ENCODE data around the gene TRMT11. TPM values are rescaled to one million over a fixed set of nuclear protein-coding genes. Genes with fewer than 3 reads are reported as not detected.
"Not testable (repeated sequence)": the region's sequence is repeated elsewhere in the genome, so short reads cannot be mapped to it uniquely, and the experiment has no call there.

The TRMT11 gene
- polyA plus RNA-seq, 1 donor = 16.4 TPM

DNA sequence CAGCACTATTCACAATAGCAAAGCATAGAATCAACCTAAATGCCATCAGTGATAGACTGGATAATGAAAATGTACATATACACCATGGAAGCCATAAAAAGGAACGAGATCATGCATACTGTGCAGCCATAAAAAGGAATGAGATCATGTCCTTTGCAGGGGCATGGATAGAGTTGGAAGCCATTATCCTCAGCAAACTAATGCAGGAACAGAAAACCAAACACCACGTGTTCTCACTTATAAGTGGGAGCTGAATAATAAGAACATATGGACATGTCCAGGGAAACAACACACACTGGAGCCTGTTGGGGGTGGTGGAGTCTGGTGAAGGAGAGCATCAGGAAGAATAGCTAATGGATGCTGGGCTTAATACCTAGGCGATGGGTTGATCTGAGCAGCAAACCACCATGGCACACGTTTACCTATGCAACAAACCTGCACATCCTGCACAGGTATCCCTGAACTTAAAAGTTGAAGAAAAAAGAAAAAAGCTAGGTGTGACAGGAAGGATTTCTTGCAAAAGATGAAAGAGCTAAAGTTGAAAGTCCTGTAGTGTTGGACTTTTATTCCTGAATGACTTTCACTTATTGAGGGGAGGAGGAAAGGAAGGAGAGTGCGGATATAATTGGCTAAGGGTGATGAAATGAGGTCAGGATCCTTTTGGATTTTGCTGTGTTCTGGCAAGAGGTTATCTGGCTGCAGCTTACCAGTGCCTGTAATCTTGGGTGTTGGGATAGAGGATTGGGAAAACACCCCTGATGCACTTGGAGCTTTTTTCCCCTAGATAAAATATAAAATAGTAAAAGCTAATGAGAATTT is 8.5 kb downstream of the TRMT11 start:
- no peak for DNase-seq (ENCODE audit: low read depth)

DNA sequence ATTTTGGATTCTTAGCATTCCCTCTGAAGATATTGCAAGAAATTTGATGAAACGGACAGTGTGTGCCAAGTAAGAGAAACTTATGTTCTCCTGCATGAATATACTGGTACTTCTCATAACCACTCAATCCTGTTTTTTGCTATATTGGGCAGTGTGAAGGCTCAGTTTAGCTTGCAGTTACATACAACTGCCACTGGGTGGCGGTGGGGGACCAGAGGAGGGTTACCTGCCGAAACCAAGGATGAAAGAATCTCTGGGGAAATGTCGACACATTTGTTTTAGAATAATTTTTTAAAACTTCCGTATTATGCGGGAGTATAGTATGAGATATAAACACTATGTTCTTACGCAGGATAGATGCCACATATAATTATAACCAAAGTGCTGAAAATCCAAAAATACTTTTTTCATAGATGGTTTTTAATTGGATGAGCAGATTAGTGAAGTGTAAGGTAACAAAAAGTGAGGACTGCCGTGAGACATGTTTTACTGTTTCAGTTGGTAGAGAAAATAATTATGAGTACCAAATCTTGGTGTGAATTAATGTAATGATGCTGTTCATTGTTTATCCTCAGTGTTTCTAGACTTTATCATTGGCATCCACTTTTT is 9.7 kb downstream of the TRMT11 start:
- peak; percentile 24 for DNase-seq (ENCODE audit: low read depth)

DNA sequence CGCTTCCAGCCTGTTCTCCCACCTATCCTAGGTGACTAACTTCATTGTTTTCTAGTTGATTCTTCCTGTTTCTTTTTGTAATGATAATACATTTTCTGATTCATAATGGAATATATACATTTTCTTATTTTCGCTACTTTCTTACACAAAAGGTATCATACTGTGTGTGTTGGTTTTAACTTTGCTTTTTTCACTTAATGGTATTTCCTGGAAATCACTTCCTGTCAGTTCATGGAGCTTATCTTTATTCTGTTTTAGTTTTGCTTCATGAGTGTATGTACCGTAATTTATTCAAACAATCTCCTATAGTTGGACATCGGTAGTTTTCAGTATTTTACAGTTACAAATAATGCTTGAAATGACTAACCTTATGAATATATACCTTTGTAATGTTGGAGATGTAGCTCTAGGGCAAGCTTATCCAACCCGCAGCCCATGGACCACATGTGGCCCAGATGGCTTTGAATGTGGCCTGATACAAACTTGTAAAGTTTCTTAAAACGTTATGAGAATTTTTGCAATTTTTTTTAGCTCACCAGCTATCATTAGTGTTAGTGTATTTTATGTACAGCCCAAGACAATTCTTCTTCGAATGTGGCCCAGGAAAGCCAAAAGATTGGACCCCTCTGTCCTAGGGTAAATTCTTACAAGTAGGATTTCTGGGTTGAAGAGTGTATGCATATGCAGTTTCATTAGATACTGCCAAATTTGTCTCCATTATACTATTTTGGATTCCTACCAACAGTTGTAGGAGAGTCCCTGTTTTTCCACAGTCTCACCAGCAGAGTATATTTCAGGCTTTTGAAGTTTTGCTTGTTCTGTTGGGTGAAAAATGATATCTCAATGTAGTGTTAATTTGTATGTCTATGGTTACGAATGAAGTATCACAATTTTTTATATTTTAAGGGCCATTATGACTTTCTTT is 16.7 kb downstream of the TRMT11 start:
- DNase-seq (ENCODE audit: low read depth) = no peak

DNA sequence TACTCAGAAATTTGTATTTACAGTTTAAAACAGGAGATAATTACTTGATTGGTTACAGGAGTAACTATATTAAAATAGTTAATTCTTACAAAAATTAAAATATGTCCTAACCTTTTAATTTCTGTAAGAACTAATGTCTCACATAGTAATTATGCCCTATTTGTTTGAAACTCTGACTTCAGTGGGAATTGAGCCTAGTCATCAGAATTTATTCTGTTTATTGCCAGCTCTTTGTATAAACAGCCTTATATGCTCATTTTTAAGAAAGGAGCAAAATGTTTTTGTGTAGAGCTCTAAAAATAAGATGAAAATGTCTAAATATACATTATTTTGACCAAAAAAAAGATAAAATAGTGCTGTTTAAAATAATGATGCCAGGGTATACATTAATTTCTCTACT is 21.5 kb downstream of the TRMT11 start:
- DNase-seq (ENCODE audit: low read depth) = no peak

DNA sequence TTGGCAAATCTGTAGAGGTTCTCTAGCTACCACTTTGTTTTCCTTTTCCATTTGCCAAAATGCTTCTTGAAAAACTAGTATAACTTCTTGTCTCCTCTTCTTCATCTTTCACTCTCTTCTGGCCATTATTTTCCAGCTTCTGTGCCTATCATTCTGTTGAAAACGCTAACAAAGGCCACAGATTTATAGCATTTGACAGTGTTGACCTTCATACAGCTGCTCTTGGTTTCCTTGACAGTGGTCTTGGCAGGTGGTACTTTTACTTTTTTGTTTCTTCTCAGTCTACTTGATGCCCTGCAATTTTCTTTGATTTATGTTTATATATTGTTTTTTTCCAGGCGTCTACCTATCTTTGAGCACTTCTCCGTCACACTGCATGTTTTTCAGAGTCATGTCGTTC is 23.7 kb downstream of the TRMT11 start:
- no peak for DNase-seq (ENCODE audit: low read depth)

DNA sequence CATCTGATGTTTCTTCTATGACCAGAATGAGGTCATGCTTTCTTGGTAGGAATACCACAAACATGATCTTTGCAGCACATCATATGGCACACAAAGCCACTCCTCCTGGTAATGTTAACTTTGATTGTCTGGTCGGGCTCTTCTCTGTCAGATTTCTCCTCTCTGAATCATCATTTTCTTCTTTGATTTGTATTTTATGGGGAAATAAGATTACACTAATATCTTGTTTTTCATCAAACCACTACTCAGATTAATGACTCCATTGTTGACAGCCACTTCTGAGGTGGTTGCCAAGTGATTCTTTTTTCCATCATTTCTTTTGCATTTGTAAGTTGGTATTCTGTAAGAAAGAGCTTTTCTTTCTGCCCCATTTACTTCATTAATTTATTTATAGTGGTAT is 29.5 kb downstream of the TRMT11 start:
- no peak for DNase-seq (ENCODE audit: low read depth)

DNA sequence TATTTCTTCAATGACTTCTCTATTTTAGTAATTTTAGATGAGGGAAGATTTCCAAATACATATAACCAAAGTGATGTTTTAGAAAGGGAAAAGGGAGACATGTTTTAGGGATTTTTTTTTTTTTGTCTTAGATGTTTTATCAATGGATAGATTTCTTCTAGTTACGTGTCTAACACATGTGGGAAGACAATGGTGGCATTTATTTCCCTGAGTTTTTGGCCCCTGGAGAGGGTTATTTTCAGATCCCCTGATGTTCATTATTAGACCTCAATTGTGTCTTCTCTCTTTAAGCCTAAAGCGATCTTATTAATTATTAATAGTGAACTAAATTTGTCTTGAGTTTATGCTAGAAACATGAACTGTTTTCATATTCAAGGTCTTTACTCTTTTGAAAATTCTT is 30.3 kb downstream of the TRMT11 start:
- no peak for DNase-seq (ENCODE audit: low read depth)

DNA sequence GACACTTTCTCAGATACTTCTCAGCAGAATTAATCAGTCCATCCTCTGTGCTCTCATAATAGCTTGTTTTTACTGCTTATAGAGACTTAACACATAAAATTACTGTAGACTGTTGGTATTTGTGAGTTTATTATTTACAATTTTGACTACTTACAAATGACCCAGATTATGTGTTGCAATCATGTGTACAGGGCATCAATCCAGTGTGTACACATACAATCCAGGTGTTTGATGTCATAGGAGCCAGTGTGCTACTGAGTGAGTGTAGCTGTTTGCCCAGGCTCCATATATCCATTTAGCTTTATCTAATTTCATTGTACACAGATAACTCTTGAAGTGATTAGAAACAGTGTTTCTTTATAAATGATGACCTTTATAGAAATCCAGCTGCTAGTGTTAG is 31.3 kb downstream of the TRMT11 start:
- DNase-seq (ENCODE audit: low read depth) = no peak

DNA sequence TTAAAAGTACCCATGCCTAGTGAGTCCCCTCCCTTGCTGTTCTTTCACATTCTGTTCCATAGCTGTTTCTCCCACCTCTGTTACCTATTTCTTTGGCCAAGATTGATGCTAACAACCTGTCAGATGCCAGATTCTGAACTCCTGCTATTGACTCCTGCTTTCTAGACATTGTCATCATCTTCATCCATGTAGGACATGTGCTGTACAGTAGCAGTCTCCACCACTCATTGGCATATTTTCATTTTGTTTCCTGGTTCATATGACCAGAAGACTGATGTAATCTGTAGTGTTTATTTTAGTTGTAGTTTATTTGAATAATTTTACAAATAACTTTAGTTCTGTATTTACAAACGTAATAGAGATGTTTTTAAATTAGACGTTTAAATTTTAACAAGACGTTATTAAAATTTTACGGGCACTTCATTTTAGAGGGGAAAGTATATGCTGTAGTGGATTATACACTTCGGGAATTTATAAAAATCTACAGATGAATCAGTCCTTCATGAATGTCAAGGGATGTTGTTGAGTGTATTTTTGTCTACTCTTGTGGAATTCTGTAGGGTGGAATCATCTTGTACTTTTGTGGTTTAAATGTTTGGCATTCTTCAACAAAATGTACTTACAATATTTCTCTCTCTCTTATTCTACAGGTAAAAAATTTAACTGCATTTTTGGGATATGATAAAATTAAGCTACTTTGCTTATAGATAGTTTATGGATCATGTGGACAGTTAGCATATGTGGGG is 34.1 kb downstream of the TRMT11 start:
- DNase-seq (ENCODE audit: low read depth) = no peak

DNA sequence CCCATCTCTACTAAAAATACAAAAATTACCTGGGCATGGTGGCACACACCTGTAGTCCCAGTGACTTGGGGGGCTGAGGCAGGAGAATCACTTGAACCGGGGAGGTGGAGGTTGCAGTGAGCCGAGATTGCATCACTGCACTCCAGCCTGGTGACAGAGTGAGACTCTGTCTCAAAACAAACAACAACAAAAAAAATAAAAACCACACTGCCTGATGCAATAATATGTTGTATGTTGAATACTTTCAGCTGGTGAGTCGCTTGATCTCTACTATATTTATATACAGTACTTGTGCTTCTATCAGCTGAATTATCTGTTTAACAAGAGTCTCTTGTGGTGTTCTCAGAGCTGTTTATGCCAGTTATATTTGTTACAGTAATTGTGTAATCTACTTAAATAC is 37.1 kb downstream of the TRMT11 start:
- DNase-seq (ENCODE audit: low read depth) = not testable (repeated sequence)

DNA sequence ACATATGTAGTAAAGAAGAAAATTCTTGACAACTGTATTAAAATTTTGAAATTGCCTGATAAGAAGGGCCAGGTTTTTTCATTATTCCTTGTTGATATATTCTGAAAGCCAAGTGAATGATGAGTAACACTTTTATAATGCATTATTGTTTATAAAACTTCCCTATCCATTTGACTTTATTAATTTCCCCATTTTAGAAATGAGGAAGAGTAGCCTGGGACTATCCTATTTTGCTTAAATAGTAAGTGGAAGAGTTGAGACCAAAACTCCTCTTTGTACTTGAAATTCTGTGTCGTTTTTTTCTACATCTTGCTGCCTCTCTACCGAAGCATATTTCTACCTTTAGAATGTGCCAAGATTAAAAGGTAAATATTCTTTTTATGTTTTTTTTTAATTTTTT is 39.7 kb downstream of the TRMT11 start:
- no peak for DNase-seq (ENCODE audit: low read depth)

DNA sequence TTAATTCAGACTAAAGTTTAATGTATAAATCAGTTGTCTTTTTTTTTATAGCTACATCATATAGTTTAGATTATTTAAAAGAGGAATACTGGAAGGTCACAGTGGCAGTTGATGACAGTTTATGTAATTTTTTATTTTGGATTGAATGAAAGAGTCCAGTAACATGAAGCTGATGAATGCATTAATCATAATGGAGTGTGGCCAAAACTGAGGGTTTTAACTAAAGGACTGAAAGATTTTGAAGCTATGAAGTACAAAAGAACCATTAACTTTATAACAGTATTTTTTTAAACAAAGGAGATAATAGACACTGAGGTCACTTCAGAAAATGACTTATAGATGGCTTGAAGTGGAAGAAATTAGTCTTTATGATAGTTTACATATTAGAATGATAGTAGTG is 41.3 kb downstream of the TRMT11 start:
- DNase-seq (ENCODE audit: low read depth) = no peak

DNA sequence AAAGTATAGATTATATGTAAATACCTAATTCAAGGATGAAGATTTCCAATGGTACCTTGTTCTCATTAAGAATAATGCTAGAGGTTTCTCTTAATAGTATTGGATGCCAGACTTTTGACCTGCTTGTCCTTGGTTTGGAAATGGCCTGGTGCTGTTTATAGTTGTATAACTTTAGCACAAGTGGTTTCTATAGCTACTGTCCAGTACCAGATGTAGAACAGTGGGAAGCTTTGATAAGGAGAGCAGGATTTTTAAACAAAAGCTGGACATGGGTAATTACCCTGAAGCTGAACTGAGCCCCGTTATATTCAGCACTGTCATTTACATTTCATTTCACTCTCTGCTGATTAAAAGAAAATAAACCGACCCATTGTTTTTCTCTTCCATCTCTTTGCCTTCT is 43.7 kb downstream of the TRMT11 start:
- DNase-seq (ENCODE audit: low read depth) = no peak

DNA sequence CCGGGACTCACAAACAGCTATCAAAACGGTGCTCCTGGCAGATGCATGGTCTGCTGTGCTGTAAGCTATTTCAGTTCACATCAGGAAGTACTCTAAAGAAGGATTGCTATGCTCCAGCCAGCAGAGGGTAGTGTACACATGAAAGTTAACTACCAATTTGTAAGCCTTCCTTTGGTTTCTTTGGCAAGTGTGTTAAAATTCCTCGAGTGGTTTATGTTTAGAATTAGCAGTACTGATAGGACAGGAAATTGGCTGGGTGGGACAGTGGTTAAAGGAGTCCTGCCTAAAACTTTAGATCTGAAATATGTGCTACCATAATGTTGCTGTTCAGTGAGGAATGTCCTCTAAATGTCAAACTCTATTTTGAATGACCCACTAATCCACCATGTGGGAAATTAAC is 47.4 kb downstream of the TRMT11 start:
- peak; percentile 56 for DNase-seq (ENCODE audit: low read depth)

DNA sequence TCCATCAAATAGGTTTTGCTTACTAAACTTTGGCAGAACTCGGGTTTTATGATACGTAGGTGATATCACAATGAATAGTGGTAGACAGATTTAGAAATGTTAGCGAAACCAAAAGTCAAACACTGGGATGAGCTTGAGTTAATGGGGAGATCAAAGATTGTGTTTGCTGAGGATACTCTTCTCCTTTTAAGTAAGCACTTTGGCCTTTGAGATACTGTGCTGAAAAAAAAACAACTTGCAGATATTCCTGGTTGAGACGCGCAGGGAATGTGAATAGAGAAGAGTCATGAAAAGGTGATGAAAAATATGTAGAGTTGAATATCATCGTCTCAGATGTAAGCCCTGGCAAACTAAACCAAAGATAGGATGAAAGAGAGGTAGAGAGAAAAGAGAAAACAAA is 48.3 kb downstream of the TRMT11 start:
- DNase-seq (ENCODE audit: low read depth) = no peak

DNA sequence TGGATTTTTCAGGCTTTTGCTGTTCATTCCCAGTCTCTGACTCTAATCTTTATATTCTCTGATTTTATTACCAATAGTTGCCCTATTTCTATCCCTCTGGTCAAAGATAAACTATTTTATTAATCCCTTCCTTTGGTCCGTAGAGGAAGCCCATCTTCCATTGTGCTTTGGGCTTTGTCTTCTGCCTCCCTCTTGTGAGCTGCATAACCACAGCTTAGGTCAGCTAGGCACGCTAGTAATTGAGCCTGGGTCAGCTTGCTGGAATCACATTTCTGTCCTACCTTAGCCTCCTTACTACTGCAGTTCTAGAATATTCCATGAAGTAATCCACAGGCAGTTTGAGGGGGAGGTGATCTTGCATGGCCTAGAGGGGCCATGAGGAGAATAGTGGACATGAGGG is 49.4 kb downstream of the TRMT11 start:
- DNase-seq (ENCODE audit: low read depth) = no peak

DNA sequence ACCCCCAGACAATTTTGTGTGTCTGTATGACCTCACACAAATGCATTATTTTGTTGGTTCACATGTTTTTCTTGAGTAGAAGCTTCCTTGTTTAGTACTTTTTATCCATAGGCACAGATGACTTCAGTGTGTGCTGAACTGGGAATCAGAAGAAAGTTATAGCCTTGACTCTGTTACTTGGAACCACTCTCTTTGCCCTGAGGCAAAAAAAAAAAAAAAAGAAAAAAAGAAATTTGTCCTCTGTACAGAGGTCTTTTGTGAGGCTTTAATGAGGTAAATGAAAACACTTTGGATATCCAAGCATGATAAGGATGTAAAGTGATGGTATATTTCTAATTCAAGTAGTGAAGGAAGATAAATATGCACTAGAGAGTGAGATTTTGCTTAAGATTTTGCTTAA is 51.9 kb downstream of the TRMT11 start:
- DNase-seq (ENCODE audit: low read depth) = no peak

DNA sequence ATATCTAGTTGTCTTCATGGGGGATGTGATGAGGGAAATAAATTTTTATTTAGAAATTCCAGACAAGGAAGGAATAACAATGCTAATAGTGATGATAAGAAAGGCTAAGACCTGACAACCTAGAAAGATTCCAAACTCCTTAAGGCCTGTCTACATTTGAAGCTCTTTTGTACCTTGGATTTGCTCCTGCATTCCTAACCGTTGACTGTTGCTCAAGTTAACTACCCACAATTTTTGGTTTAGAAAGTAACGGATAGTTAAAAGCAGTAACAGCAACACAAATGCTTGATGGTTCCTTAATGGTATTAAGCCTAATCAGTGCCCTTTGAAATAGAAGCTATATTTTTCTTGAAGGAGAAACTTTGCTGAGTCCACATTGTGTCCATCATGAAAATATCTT is 52.9 kb downstream of the TRMT11 start:
- no peak for DNase-seq (ENCODE audit: low read depth)

DNA sequence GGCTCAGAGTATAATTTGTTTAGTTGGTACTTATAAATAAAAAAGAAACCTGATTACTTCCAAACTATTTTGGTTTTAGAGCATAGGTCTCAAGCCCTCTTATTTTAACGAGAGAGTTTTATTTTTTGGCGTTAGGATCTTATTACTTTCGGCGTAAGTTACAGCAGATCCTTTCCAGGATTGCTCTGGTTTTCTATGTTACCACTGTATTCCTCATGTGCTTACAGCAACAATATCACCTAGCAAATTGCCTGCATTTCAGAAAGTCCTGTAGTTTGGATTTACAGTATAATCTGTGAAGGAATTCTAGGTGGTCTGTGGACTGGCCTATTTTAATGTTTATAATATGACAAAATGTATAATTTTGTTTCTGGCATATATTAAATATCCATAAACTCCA is 54.1 kb downstream of the TRMT11 start:
- DNase-seq (ENCODE audit: low read depth) = no peak

DNA sequence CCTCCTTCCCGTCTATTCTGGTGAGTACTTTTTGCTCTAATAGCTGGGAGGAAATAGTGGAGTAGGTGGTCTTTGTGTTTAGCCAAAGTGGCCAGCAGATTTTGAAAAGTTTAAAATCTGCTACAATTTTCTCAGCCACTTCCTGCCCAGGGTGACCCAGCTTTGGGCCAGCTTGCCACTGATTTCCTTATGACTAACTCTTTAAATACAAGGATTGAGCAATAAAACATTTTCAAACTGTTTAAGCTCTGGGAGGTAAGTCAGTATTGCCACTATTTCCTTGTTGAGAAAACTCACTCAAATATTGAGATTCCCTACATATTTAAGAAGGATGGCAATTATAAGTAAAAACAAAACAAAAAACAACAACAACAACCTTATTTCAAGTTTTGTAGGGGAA is 54.5 kb downstream of the TRMT11 start:
- no peak for DNase-seq (ENCODE audit: low read depth)

DNA sequence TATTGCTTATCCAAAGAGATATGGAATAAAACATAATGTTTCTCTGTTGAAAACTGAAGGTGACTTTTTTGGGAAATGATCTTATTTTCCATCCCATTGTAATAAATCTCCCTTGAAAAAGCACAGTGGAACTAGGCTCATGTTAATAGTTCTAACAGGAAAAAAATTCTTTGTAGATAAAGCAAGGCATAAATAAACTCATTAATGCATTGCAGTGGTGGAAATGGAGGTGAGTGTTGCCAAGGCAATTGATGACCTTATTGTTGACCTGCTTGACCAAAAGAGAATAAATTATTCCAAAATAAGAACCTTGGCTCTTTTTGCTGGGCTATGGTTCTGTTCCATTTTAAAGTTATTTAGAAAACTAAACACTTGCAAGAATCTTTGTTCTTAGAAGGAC is 55.2 kb downstream of the TRMT11 start:
- no peak for DNase-seq (ENCODE audit: low read depth)

DNA sequence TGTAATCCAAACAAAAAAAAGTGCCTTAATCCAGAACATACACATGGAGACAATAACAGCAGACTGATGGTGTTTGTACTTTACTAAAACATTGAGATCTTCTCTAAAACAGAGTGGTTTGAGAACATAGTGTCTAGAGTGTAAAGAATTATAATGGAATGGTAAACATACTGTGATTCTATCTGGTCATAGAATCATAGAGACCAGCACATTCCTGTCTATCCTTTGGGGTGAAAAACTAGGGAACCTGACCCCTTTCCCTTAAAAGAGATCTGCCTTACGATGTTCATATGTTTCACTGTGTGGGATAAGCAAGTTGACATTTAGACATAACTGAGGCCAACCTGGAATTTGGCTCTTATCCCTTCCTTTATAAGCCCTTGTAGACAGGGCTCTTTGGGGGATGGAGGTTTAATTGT is 55.7 kb downstream of the TRMT11 start:
- no peak for DNase-seq (ENCODE audit: low read depth)
